ENCODE data around the gene TEKTIP1. TPM values are rescaled to one million over a fixed set of nuclear protein-coding genes. Genes with fewer than 3 reads are reported as not detected.
A peak's percentile ranks its signal among the peaks of the same experiment; 100 is the strongest.
"Not testable (repeated sequence)": the region's sequence is repeated elsewhere in the genome, so short reads cannot be mapped to it uniquely, and the experiment has no call there.

Gene TEKTIP1
- total RNA-seq, 2 donors from 2014 or later: 0.41 to 5.3 TPM

GRCh38 chr19:3565139-3565538, 26.2 kb downstream of the TEKTIP1 start:
- H3K27me3 ChIP-seq (replicated peaks; ENCODE audit: insufficient read depth): no peaks in the 10 kb centered on the region
- no peaks in the 10 kb centered on the region for H3K36me3 ChIP-seq
- no peak overlapping the region for H3K27ac ChIP-seq
- H3K4me1 ChIP-seq (replicated peaks): no peaks in the 10 kb centered on the region
- intact Hi-C loops (cut with DNase I): no loop called here
- TF ChIP-seq POLR2A (IDR thresholded peaks at IDR 0.05): no peak
- 81% methylated on average over 19 of the region's 19 CpGs for WGBS
- no peak for DNase-seq (ENCODE audit: low spot score)
- no peak overlapping the region for H3K4me3 ChIP-seq
- no peaks in the 10 kb centered on the region for H3K9me3 ChIP-seq

GRCh38 chr19:3570042-3570441, 31.1 kb downstream of the TEKTIP1 start:
- H3K4me3 ChIP-seq; H3K4me1 ChIP-seq (replicated peaks); DNase-seq (ENCODE audit: low spot score); H3K36me3 ChIP-seq; H3K27me3 ChIP-seq (replicated peaks; ENCODE audit: insufficient read depth); H3K27ac ChIP-seq; H3K9me3 ChIP-seq: not testable (repeated sequence)
- TF ChIP-seq CTCF (IDR thresholded peaks at IDR 0.05): peak in 1 of 4 experiments; percentile 25
- peak; percentile 17 for TF ChIP-seq POLR2AphosphoS5 (IDR thresholded peaks at IDR 0.05)
- 51% methylated on average over 11 of the region's 11 CpGs for WGBS
- intact Hi-C loops (cut with DNase I): loop anchor here (10.0 kb wide), 1 partner anchor 65 kb away; the partner anchor contains the start of genes DOHH and FZR1

GRCh38 chr19:3570606-3571011, 31.6 kb downstream of the TEKTIP1 start:
- H3K4me3 ChIP-seq: no peak overlapping the region
- no peaks in the 10 kb centered on the region for H3K4me1 ChIP-seq (replicated peaks)
- H3K27me3 ChIP-seq (replicated peaks; ENCODE audit: insufficient read depth): no peaks in the 10 kb centered on the region
- no peaks in the 10 kb centered on the region for H3K36me3 ChIP-seq
- 69% methylated on average over 7 of the region's 7 CpGs for WGBS
- DNase-seq (ENCODE audit: low spot score): no peak
- no peak for TF ChIP-seq POLR2A (IDR thresholded peaks at IDR 0.05)
- TF ChIP-seq POLR2AphosphoS5 (IDR thresholded peaks at IDR 0.05): no peak
- no peak for TF ChIP-seq CTCF (IDR thresholded peaks at IDR 0.05)
- intact Hi-C loops (cut with DNase I): loop anchor here (10.0 kb wide), 1 partner anchor 66 kb away; the partner anchor contains the start of genes DOHH and FZR1
- no peak overlapping the region for H3K27ac ChIP-seq
- H3K9me3 ChIP-seq: no peaks in the 10 kb centered on the region

GRCh38 chr19:3572132-3572854, 33.3 kb downstream of the TEKTIP1 start:
- intact Hi-C loops (cut with DNase I): loop anchor here (2.0 to 10.0 kb wide), 2 partner anchors 15 to 67 kb away; partner anchors contain the start of genes DOHH, FZR1 and MFSD12
- no peaks in the 10 kb centered on the region for H3K4me1 ChIP-seq (replicated peaks)
- TF ChIP-seq POLR2A (IDR thresholded peaks at IDR 0.05) (peak; percentile 13), CTCF (IDR thresholded peaks at IDR 0.05) (peak in 1 of 4 experiments; percentile 21), POLR2AphosphoS5 (IDR thresholded peaks at IDR 0.05) (peak; percentile 91)
- DNase-seq (ENCODE audit: low spot score): peak; percentile 100
- 2% methylated on average over 42 of the region's 48 CpGs for WGBS
- no peaks in the 10 kb centered on the region for H3K36me3 ChIP-seq
- no peaks in the 10 kb centered on the region for H3K27me3 ChIP-seq (replicated peaks; ENCODE audit: insufficient read depth)
- H3K4me3 ChIP-seq: peak overlapping the region; percentile 97 to 99
- H3K27ac ChIP-seq: peak overlapping the region; percentile 87 to 89
- no peaks in the 10 kb centered on the region for H3K9me3 ChIP-seq

GRCh38 chr19:3572855-3573161, 33.8 kb downstream of the TEKTIP1 start, which contains the start of gene HMG20B:
Gene HMG20B (plus strand): TSS chr19:3572944. CDS start chr19:3573310, 366 bp downstream.
- peak within 1 kb of the TSS; percentile 97 to 99 for H3K4me3 ChIP-seq
- peak within 1 kb of the TSS; percentile 87 to 89 for H3K27ac ChIP-seq
- no peaks in the 10 kb centered on the region for H3K4me1 ChIP-seq (replicated peaks)
- intact Hi-C loops (cut with DNase I): loop anchor here (2.0 to 10.0 kb wide), 2 partner anchors 16 to 68 kb away; partner anchors contain the start of genes DOHH, FZR1 and MFSD12
- no peaks in the 10 kb centered on the region for H3K27me3 ChIP-seq (replicated peaks; ENCODE audit: insufficient read depth)
- H3K9me3 ChIP-seq: no peaks in the 10 kb centered on the region
- WGBS: 0% methylated on average over 24 of the region's 30 CpGs
- peak; percentile 37 for TF ChIP-seq POLR2A (IDR thresholded peaks at IDR 0.05)
- no peak for TF ChIP-seq CTCF (IDR thresholded peaks at IDR 0.05)
- no peak for DNase-seq (ENCODE audit: low spot score)
- no peaks in the 10 kb centered on the region for H3K36me3 ChIP-seq
